NCI-H460 (cell line): ENCODE measurements around the gene PKNOX2. TPM values are rescaled to one million over a fixed set of nuclear protein-coding genes. Genes with fewer than 3 reads are reported as not detected.

ENCODE experiments used
- DNase-seq: peaks from one replicate; pipeline ENCODE4 v3.0.0-alpha.2; 2016; ENCODE audit warnings: low read depth; ENCODE audit errors: extremely low read depth
- total RNA-seq: library from RNA; depleted of rRNA; stranded (reverse); fragments of >200 nt; shearing (Covaris generic); gene quantifications from 2 replicates; pipeline ENCODE4 v1.2.3, GENCODE V29; 2014

Gene PKNOX2
- total RNA-seq, 1 experiment from 2014 or later: not detected

DNA sequence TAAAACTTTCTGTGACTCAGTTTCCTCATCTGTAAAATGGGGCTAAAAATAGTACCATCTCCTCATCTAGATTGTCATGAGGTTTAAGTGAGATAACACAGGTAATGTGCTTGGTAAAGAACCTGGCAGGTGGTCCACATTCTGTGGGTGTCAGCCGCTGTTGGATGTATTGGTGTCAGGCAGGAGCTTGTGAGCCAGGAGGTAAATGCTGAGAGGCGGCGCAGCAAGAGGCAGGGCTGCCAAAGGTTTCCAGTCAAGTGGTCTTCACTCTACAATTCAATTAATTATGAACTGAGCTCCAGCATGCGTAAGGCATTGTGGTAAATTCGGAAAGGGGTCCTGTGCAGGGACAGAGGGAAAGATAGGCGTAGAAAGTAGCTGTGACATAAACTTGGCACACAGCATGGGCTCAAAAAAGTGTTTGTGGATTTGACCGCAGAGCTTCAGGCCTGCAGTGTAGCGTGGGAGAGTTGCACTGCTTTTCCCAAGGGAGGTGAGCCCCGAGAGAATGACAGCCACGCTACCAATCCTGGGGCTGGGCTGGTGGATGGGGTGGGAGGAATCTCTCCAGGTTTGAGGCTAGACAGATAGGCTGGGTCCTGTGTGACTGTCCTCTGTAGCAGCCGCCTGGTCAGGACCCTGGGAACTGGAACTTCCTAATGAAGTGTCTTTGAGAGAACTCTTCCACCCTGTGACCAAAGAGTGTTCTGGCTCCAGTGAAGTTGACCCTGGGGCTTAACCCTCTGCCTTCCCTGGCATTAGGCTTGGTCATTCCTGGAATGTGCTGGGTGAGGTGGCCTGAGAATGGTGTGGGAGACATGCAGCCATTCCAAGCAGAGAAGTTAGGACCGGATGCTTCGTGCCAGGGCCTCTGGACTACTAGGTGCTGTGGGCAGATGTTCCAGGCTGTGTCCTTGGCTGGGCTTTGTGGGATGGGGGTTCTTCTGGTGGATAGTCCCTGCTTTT lies 209.2 kb downstream of the PKNOX2 start:
- DNase-seq: no peak

- no peak for DNase-seq
Measured at GRCh38 chr11:125374398-125374797, 209.8 kb downstream of the PKNOX2 start.

GRCh38 chr11:125375146-125375545 lies 210.6 kb downstream of the PKNOX2 start:
- no peak for DNase-seq

DNA sequence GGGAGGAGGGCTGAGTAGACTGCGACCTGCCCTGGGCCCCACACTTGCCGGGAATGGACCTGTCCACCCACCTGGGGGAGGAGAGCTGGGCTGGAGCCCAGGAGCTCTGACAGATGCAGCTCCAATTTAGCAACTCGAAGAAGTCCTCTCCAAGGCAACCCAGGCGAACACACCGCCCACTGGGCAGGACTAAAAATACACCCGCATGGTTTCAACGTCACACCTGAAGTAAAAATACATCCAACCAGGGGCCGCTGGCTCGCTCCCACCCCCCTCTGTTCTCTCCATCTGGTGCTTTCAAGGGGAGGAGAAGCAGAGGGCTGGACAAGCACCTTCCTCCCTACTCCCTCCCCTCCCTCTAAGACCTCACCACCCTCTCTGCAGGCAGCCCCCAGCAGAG lies 211.6 kb downstream of the PKNOX2 start:
- no peak for DNase-seq

DNA sequence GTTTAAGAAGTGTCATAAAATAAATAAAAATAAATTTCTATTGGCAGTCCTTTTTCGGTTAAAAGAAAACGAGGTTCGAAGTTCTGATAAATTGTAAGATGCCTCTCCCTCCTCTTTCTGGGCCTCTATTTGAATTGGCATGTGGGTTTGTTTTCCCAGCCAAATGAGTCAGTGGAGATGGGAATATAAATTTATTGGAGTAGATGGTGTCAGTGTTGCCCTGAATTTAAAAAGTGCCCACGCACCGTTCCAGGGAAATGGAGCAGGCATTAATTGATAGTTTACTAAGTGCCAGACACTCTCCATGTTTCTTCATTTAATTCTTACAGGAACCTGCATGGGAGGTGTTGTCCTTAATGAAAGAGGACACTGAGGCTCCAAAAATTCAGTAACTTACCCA lies 212.3 kb downstream of the PKNOX2 start:
- DNase-seq: no peak

DNA sequence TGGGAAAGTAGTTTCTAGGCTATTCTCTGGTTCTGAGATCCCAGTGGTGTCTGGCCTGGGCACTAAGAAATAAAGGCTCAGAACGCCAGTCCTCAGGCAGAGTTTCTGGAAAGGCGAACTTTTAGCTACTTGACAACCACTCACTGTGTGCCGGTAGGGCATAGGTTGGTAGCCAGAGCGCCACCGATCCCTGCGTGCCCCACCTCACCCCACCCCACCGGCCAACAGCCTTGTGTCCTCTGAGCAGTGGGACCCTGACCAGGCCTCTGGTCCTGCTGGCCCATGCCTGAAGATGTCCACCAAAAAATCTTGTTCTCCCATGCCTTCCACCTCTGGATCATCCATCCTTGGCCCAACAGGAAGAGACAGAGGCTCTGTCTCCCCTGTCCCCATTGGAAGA lies 213.5 kb downstream of the PKNOX2 start:
- DNase-seq: no peak

DNA sequence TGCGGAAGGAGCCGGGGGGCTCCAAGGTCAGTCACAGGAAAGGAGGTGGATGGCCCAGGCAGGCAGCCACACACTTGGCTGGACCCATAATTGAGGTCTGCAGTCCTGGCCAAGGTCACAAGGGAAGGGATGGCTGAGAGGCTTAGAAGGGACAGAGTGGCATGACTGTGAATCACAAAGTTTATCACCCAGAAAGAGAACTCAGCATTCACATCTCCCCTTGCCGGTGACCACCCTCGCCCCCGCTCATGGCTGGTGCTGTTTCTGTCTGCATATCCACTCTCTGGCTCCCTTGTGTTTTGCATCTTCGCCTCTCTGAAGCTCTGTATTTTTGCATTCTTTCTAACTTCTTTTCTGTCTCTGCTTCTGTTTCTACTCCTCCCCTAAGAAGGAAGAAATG lies 214.0 kb downstream of the PKNOX2 start:
- no peak for DNase-seq

- DNase-seq: no peak
Measured at GRCh38 chr11:125379565-125379964, 215.0 kb downstream of the PKNOX2 start.

GRCh38 chr11:125379981-125380380 lies 215.4 kb downstream of the PKNOX2 start:
- DNase-seq: no peak

- no peak for DNase-seq
Measured at GRCh38 chr11:125380756-125381445, 216.3 kb downstream of the PKNOX2 start.

DNA sequence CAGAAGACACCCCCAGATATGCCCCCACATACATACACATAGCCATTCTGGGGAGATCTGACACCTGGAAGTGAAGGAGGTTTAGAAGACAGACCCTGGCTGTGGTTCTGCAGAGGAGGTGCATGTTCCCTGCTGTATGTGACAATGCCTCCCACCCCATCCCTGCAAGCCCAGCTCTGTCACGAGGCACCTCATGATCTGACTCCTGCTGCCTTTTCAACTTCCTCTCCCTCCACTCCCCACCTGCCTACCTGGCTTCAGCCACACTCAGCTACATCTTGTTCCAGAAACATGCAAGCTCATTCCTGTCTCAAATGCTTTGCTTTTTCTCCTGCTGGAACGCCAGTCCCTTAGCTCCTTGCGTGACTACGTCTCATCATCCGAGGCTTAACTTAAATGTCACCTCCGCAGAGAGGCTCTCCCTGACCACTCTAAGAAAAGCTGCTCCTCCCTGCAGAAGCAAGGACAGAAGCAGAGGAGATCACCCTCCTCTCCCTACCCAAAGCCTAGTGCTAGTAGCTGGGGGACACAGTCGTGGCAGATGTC lies 217.0 kb downstream of the PKNOX2 start:
- no peak for DNase-seq

DNA sequence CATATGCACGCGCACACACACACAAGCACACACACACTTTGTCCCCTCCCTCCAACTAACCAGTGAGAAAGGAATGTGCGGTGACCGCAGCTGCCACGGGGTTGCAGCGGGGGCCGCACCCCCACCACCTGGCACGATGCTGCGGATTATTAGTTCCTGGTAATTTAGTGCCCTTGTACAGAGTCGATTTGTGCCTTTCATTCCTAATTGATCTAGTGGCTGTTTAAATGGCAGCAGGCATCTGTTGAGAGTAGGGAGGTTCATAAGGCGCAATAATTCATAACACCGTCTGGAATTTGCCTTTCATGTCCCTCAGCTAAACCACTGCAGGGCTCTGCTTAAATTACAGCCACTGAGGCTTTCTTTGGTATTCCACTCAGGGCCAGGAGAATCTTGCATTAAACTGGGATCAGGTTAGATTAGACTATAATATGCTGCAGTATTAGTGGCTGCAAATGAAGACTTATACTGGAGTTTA lies 217.8 kb downstream of the PKNOX2 start:
- DNase-seq: no peak

- no peak for DNase-seq
Measured at GRCh38 chr11:125382822-125383221, 218.3 kb downstream of the PKNOX2 start.

- DNase-seq: no peak
Measured at GRCh38 chr11:125384825-125385224, 220.3 kb downstream of the PKNOX2 start.

DNA sequence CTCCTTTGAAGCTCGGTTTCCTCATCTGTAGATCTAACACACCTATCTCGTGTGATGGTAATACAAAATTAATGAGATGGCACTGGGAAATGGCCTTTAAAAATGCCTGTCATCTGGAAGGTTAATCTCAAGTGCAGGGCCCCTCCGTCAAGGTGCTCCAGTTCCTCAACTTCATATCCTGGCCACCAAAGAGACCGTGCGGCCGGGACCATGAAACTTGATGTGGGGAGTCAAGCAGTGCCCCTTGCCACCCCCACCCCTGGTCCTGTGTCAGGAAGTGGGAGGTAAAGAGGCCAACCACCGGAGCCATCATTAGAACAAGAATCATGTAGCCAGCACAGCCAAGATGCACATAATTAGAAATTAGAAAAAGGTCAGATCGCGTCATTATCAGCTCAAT lies 223.3 kb downstream of the PKNOX2 start:
- DNase-seq: no peak

DNA sequence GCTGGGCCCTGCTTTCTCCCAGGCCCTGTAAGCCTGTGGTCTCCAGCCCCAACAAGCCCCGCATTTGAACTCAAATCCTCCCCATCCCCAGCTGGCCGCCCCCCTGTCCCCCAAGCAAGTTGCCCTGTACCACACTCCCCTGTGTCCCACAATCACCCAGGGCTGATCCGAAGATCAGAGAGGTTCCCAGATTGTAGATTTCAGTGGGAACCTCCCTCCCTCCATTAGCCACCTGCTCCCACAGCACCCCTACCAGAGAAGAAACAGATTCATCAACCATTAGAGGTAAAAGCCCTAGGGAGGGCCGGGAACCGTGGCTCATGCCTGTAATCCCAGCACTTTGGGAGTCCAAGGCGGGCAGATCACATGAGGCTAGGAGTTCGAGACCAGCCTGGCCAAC lies 224.1 kb downstream of the PKNOX2 start:
- DNase-seq: no peak

DNA sequence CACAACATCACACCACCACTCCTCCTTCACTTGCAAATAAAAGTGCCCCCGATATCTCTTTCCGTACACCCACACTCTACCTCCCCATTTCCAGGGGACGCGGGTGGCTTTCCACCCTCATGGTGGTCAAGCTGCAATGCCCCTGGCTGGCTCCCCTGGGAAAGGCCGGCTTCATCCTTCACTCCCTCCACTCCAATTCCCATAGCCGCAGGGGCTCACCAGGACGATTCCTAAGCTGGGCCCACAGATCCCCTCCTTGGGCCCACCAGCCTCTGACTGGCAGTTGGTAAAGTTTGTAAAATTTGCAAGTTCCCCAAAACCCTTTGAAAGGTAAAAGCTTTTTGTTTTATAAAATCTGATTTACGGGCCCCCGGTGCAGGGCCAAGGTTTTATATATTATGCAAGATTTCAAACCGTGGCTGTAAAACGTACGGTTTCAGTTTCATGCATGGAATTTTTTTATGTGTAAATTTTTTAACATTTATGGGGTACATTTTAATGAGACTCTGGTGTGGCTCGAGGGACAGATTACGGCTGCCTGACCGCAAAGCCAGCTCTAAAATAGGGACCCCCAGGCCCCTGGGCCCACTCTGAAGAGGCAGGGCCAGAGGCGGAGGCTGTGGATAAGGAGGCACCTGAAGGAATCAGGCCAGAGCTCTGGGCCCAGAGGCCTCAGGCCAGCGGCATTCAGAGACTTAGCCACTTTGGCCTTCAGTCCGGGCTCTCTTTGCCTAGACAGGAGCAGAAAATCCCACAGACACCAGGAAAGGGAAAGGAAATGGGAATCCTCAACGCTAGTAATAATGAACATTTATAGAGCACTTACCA lies 225.0 kb downstream of the PKNOX2 start:
- DNase-seq: no peak

- no peak for DNase-seq
Measured at GRCh38 chr11:125390946-125391345, 226.4 kb downstream of the PKNOX2 start.

GRCh38 chr11:125393331-125393730 lies 228.8 kb downstream of the PKNOX2 start:
- no peak for DNase-seq

- no peak for DNase-seq
Measured at GRCh38 chr11:125394296-125394695, 229.7 kb downstream of the PKNOX2 start.

- DNase-seq: no peak
Measured at GRCh38 chr11:125397421-125397820, 232.9 kb downstream of the PKNOX2 start.
